ENCODE measurements around the gene LRRC70.
"Not testable (repeated sequence)": the region's sequence is repeated elsewhere in the genome, so short reads cannot be mapped to it uniquely, and the experiment has no call there.

GRCh38 chr5:62624436-62624835 lies 45.8 kb downstream of the LRRC70 start:
- not testable (repeated sequence) for TF ChIP-seq POLR2AphosphoS5 (IDR thresholded peaks at IDR 0.05); EP300 (conservative IDR thresholded peaks at IDR 0.05; ENCODE audit: poor library complexity, severe bottlenecking); EZH2 (IDR thresholded peaks at IDR 0.05; ENCODE audit: borderline replicate concordance, insufficient read depth, low read length, poor library complexity, severe bottlenecking); CTCF (IDR thresholded peaks at IDR 0.05; ENCODE audit: poor library complexity, severe bottlenecking); MXI1 (conservative IDR thresholded peaks at IDR 0.05; ENCODE audit: poor library complexity, severe bottlenecking); TAF1 (IDR thresholded peaks at IDR 0.05; ENCODE audit: low read depth); SMC3 (conservative IDR thresholded peaks at IDR 0.05; ENCODE audit: poor library complexity)
